HG02798 (cell line): ENCODE data around the gene FBXO21.
"Not testable (repeated sequence)": the region's sequence is repeated elsewhere in the genome, so short reads cannot be mapped to it uniquely, and the experiment has no call there.

Experiments
- ATAC-seq: cut with Tn5 transposase; IDR thresholded peaks from one replicate; pipeline ENCODE4 v1.9.1; 2021; ENCODE audit warnings: mild to moderate bottlenecking; ENCODE audit not compliant: unreplicated experiment, poor library complexity

Gene FBXO21, protein sequence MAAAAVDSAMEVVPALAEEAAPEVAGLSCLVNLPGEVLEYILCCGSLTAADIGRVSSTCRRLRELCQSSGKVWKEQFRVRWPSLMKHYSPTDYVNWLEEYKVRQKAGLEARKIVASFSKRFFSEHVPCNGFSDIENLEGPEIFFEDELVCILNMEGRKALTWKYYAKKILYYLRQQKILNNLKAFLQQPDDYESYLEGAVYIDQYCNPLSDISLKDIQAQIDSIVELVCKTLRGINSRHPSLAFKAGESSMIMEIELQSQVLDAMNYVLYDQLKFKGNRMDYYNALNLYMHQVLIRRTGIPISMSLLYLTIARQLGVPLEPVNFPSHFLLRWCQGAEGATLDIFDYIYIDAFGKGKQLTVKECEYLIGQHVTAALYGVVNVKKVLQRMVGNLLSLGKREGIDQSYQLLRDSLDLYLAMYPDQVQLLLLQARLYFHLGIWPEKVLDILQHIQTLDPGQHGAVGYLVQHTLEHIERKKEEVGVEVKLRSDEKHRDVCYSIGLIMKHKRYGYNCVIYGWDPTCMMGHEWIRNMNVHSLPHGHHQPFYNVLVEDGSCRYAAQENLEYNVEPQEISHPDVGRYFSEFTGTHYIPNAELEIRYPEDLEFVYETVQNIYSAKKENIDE

DNA sequence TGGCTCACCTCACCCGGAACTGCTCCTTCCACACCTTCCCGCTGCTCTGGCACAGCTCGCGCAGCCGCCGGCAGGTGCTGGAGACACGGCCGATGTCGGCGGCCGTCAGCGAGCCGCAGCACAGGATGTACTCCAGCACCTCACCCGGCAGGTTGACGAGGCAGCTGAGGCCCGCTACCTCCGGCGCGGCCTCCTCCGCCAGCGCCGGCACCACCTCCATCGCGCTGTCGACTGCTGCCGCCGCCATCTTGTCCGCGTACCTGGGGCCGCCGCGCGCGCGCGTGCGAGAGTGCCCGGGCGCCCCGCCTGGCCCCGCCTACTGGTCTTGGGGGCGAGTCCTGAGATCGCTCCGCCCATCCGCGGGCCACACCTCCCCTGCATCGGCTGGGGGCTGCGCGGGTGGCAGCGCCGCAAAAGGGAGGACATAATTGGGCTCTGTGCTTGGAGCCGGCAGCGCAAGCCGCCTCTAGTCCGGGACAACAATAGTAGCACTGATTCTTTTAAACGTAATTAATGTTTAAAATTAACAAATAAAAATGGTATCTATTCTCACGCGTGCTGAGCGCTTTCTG, at the start of gene FBXO21:
Gene FBXO21, minus strand, starts transcription at position 261 of the 572 bp plus-strand sequence. Its CDS starts 14 bp downstream, at position 247.
- peak; percentile 95 for ATAC-seq

- no peak for ATAC-seq
These were observed 46.3 kb upstream of the FBXO21 start for GRCh38 chr12:117236456-117237001.

GRCh38 chr12:117235261-117235660, 45.0 kb upstream of the FBXO21 start:
- no peak for ATAC-seq

GRCh38 chr12:117234441-117234840, 44.2 kb upstream of the FBXO21 start:
- ATAC-seq: no peak

- no peak for ATAC-seq
These were observed 41.5 kb upstream of the FBXO21 start for GRCh38 chr12:117231750-117232149.

DNA sequence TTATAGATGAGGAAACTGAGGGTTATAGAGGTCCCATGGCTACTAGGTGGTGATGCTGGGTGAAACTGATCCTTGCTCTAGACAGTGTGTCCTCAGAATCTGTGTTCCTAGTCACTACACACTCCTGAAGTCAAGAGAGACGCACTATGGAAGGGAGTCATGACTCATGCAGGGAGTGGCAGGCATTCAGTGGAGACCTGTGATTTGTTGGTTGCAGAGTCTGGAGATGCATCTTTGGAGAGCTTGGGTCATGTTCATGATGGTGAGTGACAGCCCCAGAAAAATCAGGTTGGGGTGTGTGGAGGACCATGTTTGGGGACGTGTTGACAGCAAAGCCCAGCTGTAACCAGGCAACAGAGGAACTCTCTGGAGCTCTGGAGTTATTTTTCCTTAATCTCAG, 38.0 kb upstream of the FBXO21 start:
- no peak for ATAC-seq

GRCh38 chr12:117227000-117227653, 36.9 kb upstream of the FBXO21 start:
- no peak for ATAC-seq

- ATAC-seq: no peak
These were observed 36.2 kb upstream of the FBXO21 start for GRCh38 chr12:117226505-117226904.

DNA sequence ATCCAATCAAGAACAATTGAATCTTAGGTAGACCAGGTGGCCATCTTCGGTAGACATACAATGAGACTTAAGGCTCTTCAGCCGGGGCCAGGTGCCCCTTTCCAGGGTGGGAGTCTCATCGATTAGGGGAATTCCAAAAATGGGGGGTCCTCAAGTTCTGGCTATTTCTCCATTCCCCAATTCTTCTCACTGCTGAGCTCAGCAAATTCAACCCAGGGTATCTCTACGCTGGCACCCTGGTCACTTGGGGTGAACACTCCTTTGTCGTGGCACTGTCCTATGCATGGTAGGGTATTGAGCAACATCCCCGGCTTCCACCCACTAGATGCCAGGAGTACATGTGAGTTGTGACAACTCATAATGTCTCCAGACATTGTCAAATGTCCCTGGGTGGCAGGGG, 34.9 kb upstream of the FBXO21 start:
- ATAC-seq: no peak

- ATAC-seq: not testable (repeated sequence)
These were observed 30.7 kb upstream of the FBXO21 start for GRCh38 chr12:117220947-117221346.

DNA sequence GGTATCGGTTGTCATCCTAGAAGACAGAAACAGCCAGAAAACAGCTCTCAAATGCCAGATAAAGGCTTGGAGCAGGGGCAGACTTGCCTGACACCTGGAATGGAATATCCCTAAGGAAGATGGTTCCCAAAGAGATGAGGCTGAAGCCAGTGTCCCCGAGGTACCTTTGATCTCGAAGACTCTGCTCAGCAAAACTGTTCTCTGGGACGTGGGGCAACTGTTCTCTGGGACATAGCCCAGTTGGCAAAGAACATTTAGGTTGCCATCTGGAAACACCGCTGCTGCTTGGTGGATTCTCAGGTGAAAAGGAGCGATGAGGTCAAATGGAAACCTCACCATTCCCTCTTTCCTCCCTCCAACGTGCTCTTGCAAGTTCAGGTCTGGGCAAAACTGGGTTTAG, 27.9 kb upstream of the FBXO21 start:
- ATAC-seq: no peak

GRCh38 chr12:117216686-117217085, 26.4 kb upstream of the FBXO21 start:
- no peak for ATAC-seq

- ATAC-seq: no peak
These were observed 24.5 kb upstream of the FBXO21 start for GRCh38 chr12:117214797-117215196.

GRCh38 chr12:117213295-117213808, 23.1 kb upstream of the FBXO21 start:
- no peak for ATAC-seq

- ATAC-seq: no peak
These were observed 22.4 kb upstream of the FBXO21 start for GRCh38 chr12:117212563-117213190.

DNA sequence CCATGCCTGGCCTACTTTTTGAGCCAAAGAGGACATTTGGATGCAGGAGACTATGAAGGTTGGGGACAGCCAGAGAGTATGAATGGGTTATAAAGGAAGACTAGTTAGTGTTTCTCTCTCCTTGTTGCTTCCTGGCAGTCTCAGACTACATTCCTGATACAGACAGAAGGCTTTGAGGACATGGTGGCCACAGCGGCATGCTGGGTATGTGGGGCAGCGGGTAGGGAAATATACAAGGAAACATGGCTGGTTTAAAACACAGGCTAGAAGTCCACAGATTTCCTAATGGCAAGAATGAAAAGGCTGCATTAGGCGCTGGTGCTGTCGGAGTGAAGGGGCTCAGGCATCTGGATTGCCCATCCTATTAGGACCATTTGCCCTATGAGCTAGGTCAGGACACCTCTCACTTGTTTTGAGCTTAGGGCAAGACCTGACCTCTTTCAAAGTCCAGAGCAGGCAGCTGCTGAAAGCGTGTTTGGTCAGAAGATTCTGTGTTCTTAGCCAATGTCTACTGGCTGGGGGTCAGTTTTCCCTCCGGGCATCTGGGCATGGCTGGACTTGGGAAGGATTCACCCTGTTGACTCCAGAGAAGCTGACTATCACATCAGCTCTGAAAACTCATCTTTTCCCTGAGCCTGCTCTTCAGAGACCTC, 20.1 kb upstream of the FBXO21 start:
- ATAC-seq: no peak

GRCh38 chr12:117209626-117210025, 19.4 kb upstream of the FBXO21 start:
- no peak for ATAC-seq

- no peak for ATAC-seq
These were observed 18.7 kb upstream of the FBXO21 start for GRCh38 chr12:117208811-117209455.

DNA sequence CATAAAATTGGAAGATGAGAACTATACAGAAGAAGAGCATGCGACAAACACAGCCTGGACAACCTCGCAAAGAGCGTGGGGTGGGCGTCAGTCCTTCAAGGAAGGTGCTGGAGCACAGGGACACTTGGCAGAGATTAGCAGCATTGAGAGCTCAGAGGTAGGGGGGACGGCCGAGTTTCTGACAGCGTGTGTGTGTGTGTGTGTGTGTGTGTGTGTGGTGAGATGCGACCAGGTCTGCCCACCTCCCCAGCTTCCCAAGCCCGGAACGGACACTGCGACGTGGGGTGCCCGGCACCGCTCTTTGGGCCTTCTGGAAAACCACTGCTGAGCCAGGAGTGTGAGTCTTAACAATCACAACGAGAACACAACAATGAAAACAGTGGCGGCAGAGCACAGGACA, 17.9 kb upstream of the FBXO21 start:
- no peak for ATAC-seq
